Activated CD8-positive, alpha-beta memory T cell treated with anti-CD3 and anti-CD28 coated beads for 36 hours (primary cell): ENCODE measurements around the gene KIF11. TPM values are rescaled to one million over a fixed set of nuclear protein-coding genes. Genes with fewer than 3 reads are reported as not detected.

Source experiments
- CTCF ChIA-PET: fragments of 350-600 bp; sonication (Branson Sonifier 250); formaldehyde crosslinking; loops from one replicate; lab custom pipeline; 2021; ENCODE audit warnings: antibody characterized with exemption; lab: Charles Lee
- POLR2A ChIA-PET: fragments of 350-600 bp; sonication (Branson Sonifier 250); formaldehyde crosslinking; loops from one replicate; lab custom pipeline; 2021; ENCODE audit warnings: antibody characterized with exemption; lab: Charles Lee
- total RNA-seq, 2 experiments: library from RNA; stranded (reverse); gene quantifications; one replicate each; pipeline ENCODE4 v1.2.3, GENCODE V29; 2021

KIF11 gene
- total RNA-seq, 2 experiments from 2014 or later = 40.5 to 40.7 TPM

DNA sequence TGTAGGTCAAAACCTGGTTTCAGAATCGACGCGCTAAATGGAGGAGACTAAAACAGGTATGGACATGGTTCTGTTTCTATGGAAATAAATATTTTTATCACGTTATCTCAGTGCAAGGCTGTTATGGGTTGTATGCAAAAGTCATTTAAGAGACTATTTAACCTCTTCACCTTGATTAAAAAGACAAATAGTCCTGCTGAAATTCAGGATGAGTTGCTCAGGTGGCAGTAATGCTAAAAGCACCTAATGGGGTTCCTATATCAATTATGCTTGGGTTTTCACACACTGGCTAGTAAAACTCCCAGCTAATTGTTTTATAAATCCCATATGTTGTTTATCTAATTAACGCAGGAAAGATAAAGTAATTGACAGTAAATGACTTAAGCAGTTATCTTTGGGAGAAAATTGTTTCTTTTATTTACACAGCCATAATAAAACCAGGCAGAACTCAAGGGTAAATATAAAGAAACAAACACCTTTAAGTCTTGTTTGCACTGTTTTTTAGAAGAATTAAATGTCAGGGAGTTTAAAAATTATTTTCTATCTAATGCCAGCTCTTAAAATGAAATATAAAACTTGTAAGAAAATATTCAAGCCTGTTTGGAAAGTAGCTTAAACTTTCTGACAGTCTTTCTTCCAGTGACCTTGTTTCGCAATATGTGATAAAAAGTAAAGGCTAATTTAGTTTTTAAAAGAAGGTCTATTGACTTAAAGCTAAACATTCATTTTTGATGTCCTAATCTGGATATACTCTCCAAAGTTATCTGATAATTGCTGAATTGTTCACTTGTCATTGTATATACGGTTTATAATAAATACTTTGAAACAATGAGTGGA is 100.0 kb downstream of the KIF11 start:
- CTCF ChIA-PET = no interaction called here
- POLR2A ChIA-PET = no interaction called here

DNA sequence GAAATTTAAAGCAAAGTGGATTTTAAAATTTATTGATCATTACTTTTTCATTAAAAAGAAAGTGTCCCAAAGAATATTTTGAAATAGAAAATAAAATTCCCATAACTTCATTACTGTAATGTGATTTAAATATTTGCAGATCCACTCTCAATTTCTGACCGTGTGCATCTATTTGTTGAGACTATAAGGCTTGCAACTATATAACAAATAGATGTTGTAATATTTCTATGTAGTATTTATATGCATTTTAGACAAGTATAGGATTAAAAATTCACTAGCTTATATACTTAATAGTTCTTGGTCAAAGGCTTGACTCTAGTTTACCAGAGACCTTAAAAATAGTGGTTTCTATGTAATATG is 100.6 kb downstream of the KIF11 start:
- POLR2A ChIA-PET = no interaction called here
- CTCF ChIA-PET = no interaction called here

DNA sequence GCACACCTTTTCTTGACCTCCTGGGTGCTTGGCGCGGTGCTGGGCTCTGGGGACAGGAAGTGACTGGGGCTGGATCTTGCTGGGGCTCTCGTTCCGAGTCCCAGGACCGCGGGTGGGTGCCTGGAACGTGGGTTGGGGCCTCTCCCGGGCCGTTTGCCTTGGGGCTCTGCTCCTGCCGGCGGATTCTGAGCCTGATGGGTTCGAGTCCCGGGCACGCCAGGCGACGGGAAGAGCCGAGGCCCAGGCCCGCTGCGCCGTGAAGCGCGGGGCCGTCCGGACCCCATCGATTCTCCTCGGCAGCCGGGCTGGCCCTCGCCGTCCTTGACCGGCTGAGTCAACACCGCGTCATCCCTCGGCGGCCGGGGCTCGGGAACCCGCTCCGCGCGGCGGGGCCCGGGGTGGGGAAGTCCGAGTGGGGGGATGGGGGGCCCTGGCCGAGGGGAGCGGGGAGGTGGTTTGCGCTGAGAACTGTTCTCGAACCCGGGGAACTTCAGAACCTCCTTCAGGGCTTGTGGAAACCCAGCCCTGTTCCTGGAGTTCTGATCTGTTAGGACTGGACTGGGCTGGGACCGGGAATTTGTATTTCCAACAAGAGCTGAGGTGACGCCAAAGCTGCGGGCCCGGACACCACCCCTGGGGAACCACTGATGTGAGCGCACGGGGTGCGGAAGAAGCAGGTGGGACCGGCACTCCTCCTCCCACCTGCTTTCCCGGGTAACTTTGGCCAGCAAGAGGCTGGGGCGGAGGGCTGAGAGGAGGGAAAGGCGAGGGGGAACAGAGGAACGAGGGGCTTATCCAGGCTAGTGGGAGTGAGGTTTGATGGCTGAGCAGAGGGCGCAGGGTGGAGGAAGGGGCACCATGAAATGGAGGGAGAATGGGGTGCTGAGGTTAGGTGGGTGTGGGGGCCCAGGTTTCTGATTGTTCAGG is 103.0 kb downstream of the KIF11 start:
- ChIA-PET POLR2A (no interaction called here), CTCF (interaction anchor here (0.6 kb wide), 1 partner anchor 180 kb away, joined by 3 read pairs; no protein-coding TSS in a partner anchor)

DNA sequence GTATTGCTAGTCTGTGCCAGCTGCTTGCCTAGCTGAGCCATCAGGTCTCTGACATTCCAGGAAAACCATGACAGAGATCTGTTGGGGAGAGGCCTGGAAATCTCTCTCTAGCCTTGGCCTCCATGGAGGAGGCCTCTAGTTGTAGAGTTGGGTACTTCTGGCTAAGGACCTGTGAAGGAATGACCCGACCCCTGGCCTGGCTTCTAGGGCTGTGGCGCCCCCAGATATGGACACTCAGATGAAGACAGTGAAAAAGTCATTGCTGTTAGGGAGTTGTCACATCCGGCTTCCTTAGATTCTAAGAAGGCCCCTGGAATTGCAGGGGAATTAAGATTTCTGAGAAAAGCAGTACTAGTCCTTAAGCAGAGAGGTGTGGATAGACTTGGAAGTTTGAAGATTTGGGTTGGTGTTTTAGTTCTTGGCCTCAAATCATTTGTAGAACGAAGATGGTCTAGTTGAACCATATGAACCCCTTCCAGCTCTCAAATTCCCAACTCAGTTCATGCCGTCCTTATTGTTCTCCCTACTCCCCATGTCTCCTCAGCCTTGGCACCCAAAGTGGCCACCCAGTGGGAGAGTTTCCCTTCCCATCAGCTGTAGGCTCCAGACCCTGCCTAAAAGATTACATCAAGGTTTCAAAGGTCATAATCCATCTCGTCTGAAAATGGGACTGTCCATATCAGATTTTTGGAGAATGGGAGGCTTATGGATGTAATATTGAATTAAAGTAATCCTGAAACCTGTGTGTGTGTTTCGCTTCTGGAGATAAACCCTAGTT is 103.9 kb downstream of the KIF11 start:
- POLR2A ChIA-PET = no interaction called here
- CTCF ChIA-PET = interaction anchor here (0.6 kb wide), 1 partner anchor 181 kb away, joined by 3 read pairs; no protein-coding TSS in a partner anchor

DNA sequence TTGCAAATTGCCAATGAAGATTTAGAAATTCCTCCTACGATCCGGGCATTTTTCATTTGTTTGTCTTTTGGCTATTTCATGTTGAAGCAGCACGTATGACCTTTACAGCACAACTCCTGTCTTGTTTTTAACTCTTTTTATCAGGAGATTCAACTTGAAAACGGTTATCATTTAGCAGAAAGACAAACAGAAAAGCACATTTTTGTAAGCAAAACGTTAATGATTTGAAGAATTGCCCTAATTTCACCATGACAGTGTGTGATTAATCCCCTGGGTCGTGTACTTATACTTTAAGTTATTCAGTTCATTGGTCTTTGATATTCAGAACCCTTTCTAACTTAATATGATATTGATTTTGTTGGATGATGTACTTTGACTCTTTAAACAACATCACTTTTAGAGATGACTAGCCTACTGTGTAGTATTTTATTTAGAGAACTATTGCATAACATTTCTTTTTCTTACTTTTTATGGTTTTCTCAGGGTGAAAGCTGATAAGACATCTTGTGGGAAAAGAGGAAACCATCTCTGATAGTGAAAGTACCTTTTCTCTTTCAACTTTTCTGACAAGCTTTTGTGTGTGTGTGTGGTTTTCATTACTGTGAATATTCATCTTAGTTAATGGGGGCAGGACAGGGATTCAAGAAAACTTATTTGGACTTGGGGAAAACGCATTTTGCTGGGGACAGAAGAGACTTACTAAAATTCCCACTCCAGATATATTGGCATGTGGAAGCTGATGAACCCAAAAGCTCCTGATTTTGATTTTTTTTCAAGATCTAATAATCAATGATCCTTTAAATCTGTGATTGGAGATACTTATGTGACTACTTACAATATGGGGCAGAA is 105.0 kb downstream of the KIF11 start:
- CTCF ChIA-PET = no interaction called here
- POLR2A ChIA-PET = no interaction called here

DNA sequence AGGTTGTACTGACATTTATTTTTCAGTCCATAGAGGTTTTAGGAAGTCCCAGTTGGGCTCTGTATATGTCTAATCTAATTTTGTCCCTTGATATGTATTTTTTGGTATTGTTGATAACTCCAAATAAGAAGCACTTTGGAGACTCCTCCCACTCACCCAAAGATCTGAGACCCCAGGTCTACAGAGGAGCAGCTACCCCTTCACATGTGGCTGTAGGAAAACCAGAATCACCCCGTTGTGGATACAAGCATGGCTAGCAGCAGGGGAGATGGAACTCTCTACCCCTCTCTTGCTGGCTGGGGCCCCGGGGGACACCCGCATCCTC is 106.2 kb downstream of the KIF11 start:
- POLR2A ChIA-PET = no interaction called here
- CTCF ChIA-PET = interaction anchor here (0.6 to 1.5 kb wide), 2 partner anchors 16 to 639 kb away, joined by 3 read pairs; no protein-coding TSS in a partner anchor

DNA sequence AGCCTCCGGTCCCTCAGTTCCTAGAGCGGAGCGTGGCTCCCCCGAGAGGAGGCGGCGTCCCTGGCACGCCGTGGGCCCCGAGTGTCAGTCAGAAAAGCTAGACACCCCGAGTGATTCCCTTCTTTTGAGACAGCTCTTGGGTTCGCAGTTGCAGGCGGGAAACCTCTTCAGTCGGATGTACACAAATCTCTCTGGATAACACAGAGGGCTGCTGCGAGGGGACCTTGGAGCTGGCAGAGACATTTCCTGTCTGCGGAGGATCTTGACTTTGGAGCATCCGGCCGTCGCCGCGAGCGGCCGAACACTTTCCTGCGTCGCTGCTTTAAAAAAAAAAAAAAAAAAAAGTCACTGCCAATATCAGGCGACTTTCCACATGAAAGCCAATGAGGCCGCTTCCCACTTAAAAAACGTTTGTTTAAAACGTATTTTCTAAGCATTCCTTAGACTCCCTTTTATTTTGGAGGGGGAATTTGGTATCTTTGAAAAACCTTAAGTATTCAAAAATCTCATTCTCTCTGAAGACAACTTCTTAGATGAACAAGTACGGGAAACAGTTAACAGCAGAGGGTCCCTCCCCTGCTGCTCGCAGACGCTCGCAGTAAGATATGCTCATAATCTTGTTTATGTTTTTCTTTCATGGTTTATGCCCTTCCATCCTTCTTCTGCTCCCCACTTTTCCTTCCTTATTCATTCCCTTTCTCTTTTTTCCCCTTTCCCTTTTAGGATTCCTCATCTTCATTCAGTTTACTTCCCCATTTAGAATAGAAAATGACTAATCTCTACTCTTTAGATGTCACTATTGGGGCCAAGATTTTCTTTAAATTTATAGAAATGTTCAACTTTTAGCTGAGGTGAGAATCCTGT is 106.8 kb downstream of the KIF11 start:
- ChIA-PET CTCF (interaction anchor here (1.5 kb wide), 1 partner anchor 17 kb away, joined by 3 read pairs; no protein-coding TSS in a partner anchor), POLR2A (no interaction called here)

DNA sequence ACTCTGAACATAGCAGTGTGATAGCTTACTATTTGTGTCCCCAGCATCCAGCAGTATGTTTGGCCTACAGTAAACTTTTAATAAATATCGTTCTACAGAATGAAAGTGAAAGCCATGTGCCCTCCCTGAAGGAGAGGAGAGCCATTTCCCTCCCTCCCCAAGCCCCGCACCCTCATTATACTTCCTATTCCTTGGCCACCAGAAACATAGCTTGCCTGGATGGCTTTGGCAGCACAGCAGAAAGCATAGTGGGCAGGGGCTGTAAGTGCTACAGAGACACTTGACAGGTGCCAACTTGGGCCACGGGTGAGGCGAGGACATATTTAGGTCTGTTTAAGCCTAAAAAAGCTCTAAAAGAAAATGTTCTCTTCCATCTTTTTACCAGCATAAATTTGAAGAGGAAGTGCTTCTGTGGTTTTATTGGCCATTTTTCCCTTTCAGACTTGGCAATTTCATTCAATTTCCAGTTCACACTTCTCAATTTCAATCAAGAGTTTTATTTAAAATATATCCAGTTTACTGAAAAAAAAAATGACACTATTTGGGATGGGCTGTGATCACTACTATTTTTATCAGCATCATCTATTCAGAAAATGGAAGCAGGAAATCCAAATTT is 109.5 kb downstream of the KIF11 start:
- ChIA-PET CTCF (interaction anchor here (0.6 kb wide), 1 partner anchor 52 kb away, joined by 3 read pairs; no protein-coding TSS in a partner anchor), POLR2A (no interaction called here)

Other genes starting within 250 kb of the KIF11 start
- gene IDE, start 19.0 kb upstream of the KIF11 start, total RNA-seq = 10 to 100 TPM; 43.4 to 44.1 TPM
- under 1 TPM; 0.10 to 0.19 TPM for gene HHEX, start 96.8 kb downstream of the KIF11 start, total RNA-seq